Middle frontal gyrus (tissue), 1 donor: ENCODE measurements around the gene NUP93.

Experiments
- DNase-seq: peaks from one replicate; pipeline ENCODE4 v3.0.0-alpha.2; 2015; ENCODE audit warnings: low spot score; ENCODE audit errors: extremely low spot score

Gene NUP93

GRCh38 chr16:56814537-56815432, 84.9 kb downstream of the NUP93 start:
- DNase-seq: no peak

DNA sequence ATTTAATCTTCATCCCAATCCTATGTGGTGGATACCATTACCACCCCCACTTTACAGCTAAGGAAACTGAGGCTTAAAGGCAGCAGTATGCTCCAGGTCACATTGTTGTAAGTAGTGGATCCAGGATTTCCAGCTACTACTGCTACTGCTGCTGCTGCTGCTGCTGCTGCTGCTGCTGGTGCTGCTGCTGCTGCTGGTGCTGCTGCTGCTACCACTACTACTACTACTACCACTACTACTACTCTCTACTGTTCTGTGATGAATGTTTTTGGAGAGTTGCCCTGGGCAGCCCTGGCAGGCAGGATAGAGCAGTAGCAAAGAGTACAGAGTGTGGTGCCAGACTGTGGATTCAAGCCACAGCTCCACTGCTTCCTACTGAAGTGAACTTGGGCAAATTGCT, 85.8 kb downstream of the NUP93 start:
- DNase-seq: no peak

- DNase-seq: no peak
Measured at GRCh38 chr16:56817056-56817455, 87.1 kb downstream of the NUP93 start.

GRCh38 chr16:56817938-56818337, 88.0 kb downstream of the NUP93 start:
- no peak for DNase-seq

DNA sequence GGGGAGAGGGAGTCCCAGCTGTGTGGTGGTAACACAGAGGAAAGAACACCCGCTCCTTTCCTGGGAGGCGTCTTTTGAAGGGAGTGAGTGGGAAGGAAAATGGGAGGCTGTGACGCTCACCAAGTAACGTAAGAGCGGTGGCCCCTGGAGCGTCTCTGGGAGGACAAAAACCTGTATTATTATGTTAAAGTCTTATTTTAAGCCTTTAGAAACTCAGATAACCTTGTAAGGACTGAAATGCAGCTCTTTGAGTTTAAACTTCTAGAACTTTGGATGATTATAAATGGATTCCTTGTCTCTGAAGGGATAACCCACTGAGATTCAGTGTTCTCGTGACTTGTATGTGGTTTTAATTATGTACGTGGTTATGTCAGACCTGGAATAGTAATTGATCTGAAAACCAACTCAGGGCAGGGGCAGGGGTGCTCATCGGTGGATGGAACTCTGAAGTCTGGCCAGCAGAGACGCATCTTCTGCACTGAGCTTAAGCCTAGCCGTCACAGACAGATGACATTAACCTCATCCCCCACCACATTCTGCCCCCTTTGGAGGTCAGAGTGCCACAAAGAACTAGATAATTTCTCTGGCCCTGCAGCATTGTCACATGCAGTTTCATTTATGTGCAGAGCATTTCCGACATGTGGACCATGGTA, 93.3 kb downstream of the NUP93 start:
- DNase-seq: no peak

GRCh38 chr16:56824331-56824730, 94.4 kb downstream of the NUP93 start:
- DNase-seq: no peak

DNA sequence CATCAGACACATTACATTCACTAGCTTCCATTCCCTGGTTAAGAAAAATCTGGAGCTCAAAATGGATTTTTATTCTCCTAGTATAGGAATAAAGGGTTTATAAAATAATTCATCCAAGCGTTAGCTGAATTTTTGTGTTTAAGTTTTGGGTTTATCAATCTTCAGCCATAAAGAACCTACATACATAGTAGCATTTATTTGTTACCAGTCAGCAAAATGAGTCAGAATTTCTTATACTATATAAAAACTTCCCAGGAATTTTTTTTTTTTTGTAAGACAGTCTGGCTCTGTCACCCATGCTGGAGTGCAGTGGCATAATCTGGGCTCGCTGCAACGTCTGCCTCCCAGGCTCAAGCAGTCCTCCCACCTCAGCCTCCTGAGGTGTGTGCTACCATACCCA, 94.9 kb downstream of the NUP93 start:
- DNase-seq: no peak

- no peak for DNase-seq
Measured at GRCh38 chr16:56825826-56826225, 95.9 kb downstream of the NUP93 start.

DNA sequence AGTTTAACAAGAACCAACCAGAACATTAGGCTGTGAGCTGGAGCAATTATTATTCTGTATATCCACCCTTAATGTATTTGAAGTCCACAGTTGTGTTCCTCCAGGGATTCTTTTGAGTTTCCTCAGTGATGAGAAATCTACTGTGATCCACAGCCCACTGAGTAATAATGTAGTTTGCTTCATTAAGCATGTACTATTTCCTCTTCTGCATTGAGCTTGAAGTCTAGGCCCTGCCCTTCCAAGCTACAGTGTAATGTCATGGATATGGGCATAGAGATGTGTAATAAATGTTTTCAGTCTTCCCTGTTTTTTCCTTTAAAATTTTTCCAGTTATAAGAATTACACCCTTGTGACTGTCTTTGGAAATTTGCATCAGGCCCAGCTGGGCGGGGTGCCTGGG, 98.7 kb downstream of the NUP93 start:
- DNase-seq: no peak

GRCh38 chr16:56830669-56831068, 100.7 kb downstream of the NUP93 start:
- DNase-seq: no peak

- DNase-seq: no peak
Measured at GRCh38 chr16:56832768-56833167, 102.8 kb downstream of the NUP93 start.

DNA sequence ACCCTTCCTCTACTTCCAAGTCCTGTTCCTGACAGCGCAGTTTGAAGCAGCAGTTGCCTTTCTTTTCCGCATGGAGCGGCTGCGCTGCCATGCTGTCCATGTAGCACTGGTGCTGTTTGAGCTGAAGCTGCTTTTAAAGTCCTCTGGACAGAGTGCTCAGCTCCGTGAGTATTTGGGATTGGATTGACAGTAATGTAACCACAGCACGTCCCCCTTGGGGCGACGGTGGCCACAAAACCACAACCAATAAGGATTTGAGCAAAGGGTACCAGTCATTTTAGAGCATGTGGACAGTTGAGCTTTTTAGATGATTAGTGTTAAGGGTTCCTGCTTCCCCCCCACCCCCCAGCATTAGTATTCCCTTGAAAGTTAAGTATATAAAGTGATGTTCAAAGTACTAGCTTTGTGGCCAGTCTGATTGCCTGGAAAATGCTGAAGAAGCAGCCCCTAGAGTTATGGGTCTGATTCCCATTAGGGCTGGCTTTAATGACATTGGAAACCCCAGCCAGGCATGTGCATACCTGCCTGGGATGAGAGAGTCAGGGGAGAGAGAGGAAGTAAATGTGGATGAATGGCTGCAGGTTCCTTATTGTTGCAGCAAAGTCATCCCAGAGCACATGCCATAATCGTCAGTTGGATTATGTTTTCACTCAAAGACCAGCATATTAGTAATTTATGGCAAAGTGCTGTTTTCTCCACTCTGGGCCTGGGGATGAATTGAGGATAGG, 103.5 kb downstream of the NUP93 start:
- DNase-seq: no peak

DNA sequence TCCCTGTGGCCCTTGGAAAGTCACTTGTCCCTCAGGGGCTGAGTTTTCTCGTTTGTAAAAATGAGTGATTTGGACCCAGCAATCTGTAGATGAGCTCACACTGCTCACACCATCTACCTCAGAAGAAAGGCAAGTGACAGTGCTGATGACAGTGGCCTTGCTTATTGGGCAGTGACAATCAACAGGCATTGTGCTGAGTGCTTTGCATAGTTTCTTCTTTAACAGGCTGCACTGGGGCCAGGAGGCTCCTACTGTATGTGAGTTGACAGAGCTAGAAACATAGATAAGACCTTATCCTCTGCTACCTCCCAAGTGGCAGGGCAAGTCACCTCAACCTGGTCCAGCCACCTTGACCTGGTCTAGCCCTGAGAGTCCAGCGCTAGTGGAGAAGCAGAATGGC, 105.4 kb downstream of the NUP93 start:
- DNase-seq: no peak

DNA sequence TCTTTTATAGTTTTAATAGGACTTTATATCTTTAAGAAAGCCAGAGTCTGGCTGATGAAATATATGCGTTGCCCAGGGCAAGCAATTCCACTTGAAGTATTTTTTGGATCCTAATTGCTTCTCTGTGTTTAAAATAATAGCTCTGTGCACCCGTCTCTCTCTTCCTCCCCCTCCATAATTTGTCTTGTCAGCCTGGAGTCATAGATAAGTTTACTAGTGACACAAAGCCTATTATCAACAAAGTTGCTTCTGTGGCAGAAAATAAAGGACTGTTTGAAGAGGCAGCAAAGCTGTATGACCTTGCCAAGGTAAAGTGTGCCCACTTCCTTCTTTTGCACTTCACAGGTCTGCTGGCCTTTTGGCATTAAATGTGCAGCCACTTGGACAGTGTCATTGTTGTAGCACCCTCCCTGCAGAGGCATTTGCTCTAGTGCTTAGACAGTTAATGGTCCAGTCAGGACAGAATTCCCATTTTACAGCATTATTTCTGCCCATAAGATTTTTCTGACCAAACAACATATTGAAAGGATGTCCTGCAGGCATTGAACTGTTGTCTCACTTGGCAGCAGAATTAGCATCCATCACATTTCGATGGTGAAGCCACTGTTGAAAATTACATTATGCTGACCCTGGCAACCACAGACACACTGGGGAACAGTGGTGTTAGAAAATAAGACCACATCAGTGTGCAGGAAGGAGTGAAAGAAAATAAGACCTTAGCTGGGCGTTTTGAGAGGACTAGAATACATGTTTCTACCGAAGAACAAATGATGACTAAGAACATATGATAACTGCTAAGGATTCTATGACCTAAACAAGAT, 106.7 kb downstream of the NUP93 start:
- no peak for DNase-seq

DNA sequence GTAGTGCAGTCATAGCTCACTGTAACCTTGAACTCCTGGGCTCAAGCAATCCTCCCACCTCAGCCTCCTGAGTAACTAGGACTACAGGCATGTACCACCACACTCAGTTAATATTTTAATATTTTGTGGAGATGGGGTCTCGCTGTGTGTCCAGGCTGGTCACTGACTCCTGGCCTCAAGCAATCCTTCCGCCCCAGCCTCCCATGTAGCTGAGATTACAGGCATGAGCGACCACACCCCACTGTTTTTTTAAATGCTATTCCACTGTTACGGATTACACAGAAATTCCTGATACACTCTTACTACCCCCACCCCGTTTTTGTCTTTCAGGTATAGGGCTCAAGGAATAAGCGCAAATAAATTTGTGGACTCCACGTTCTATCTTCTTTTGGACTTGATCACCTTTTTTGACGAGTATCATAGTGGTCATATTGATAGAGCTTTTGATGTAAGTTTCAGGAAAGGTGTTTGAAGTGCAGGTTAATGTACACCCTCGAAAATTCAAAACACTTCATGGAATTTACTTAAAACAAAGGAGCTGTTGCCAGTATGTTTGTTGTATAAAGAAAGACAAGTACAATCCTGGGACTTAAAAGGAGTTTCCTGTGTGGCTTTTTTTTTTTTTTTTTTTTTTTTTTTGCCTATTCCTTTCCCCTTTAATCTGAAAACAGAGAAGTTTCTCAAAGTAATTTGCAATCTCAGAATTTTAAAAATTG, 108.9 kb downstream of the NUP93 start:
- DNase-seq: no peak

- DNase-seq: no peak
Measured at GRCh38 chr16:56841233-56841632, 111.3 kb downstream of the NUP93 start.

DNA sequence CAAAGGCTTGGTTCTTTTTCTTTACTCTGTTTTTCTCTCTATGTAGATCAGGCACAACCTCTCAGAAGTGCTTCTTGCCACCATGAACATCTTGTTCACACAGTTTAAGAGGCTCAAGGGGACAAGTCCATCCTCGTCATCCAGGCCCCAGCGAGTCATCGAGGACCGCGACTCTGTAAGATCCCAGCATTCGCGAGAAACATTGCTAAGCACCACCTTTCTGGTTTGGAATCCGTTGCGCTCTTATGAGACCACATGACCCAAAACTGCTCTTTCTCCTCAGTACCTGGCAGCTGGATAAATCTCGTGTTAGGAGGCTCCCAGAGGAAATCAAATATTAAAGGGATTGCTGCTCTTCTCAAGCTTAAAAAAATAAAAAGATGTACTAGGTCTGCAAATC, 111.7 kb downstream of the NUP93 start:
- no peak for DNase-seq

- no peak for DNase-seq
Measured at GRCh38 chr16:56842133-56842532, 112.2 kb downstream of the NUP93 start.

DNA sequence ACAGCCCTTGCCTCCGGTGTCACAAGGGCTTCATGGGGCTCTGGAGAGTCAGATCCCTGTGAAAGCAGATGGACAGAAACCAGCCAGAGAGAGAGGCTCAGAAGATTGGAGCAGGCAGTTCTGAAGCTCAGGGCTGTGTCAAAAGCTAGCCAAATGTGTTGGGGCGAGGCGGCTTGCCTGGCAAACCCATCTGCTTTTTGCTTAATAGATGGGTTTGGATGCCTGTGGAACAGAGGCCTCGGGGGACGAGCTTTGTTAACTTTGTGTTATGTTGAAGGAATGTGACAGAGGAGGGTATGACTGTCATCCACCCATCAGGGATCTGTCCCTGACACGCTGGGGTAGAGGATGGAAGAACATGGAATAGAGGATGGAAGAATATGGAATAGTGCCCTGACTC, 114.1 kb downstream of the NUP93 start:
- DNase-seq: no peak

- DNase-seq: no peak
Measured at GRCh38 chr16:56847173-56847910, 117.4 kb downstream of the NUP93 start.
